Hepatic stellate cell (primary cell): ENCODE data around the gene SOBP.
"Not testable (repeated sequence)": the region's sequence is repeated elsewhere in the genome, so short reads cannot be mapped to it uniquely, and the experiment has no call there.

Experiments
- DNase-seq: peaks from one replicate; pipeline ENCODE4 v3.0.0; 2011; ENCODE audit warnings: low spot score

SOBP gene

DNA sequence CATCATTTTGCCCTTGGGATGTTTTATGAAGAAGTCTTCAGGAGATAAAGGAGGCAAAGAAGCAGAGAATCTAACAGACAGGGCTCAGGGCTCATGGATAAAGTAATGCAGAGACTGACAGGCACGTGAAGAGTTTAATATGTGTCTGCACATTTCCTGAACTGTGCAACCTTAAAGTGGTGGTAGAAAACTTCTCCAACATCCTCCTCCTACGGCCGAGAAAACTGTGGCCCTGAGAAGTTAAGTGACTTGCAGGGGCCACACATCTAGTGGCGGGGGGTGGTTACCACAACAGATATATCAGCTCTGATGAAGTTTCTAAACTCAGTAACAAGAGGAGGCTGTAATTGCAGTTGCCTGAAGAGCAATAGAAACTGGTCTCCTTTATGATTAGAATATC lies 61.0 kb downstream of the SOBP start:
- DNase-seq: no peak

DNA sequence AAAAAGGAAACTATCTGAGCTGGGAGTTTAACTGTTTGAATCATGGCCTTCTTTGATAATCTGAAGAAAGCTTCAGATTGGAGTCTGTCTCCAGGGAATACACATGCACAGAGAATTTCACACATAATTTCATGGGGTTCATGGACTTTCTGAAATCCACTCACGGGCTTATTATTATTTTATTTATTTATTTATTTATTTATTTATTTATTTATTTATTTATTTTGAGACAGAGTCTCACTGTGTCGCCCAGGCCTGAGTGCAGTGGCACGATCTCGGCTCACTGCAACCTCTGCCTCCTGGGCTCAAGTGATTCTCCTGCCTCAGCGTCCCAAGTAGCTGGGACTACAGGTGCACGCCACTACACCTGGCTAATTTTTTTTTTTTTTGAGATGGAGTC lies 63.2 kb downstream of the SOBP start:
- DNase-seq: not testable (repeated sequence)

DNA sequence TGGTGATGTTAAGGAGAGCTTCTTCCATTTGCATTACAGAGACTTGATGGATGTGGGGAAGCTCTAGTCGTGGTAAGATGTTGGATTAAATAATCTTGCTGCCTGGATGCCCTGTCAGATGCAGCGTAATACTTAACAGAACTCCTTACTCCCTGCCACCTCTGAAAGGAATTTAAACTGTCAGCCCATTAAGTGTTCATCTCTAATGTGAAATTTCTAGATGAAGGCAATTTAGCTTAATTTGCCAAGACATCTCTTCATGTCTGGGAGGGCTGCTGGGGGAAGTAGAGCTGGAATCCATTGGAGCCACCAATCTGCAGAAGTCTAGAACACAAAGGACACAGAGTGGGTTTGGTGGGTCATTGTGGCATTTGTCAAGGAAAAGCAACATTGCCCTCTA lies 64.4 kb downstream of the SOBP start:
- DNase-seq: no peak

DNA sequence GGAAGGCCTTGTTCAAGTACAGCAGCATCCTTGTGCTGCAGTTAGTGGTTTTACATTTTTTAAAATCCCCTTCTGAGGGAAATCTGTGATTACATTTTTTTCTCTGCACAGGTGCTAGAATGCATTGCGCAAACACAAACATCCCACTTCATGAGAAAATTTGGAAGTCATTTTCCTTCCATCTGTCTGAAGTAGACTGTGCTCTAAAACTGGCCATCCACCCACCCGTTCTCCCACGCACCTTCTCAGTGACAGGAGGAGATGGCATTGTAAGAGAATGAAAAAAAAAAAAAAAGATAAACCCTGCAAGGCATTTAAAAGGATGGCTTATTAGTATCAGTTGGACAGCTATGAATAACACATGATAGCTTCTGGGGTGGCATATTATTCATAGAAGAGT lies 65.0 kb downstream of the SOBP start:
- DNase-seq: no peak

DNA sequence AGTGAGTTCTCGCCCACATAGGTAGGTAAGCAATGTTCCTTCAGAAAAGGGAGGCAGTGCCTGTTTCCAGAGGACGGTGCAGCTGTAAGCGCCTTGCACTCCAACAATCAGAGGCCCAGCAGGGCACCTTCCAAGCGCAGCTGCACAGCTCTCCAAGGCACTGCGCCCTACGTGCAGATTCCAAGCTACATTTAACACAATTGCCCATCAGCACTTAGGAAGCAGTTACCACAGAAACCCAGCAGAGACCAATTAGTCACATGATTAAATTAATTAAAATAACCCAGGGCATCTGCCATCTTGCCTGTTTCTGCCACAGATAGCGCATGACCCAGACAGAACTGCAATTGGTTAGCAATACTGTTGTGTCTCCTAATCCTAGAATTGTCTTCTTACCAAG lies 65.5 kb downstream of the SOBP start:
- no peak for DNase-seq

DNA sequence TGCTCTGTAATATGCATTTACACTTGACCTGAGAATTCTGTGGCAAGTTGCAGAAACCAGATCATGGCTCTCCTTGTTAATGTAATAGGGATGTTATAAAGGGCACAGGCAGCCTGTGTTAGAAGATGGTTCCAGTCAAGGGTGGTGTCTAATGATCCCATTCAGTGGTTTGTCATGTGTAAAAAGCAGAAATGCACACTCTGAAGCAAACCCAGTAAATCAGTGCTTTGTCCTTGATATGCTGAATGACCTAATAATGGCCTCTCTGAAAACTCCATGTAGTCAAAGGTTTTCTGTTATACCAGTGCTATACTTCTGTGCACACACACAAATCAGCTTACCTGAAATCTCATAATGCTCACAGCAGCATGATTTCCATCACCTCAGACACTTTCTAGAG lies 66.2 kb downstream of the SOBP start:
- no peak for DNase-seq

DNA sequence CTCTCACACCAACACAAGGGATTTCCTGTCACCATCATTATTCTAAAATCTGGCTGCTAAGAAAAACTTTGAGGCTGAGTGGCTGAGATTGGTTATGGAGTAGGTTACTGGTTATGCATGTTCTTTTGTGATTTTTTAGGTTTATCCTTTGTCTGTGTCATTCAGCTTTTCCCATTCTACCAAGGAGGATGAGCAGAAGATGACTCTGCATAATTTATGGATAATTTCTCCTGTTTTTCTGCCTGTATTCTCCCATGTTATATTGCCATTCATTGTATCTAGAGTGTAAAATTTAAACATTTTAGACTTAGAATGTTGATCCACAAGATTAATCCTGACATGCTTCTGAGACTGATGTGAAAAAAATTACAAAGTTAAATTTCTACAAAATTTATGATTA lies 67.8 kb downstream of the SOBP start:
- no peak for DNase-seq

DNA sequence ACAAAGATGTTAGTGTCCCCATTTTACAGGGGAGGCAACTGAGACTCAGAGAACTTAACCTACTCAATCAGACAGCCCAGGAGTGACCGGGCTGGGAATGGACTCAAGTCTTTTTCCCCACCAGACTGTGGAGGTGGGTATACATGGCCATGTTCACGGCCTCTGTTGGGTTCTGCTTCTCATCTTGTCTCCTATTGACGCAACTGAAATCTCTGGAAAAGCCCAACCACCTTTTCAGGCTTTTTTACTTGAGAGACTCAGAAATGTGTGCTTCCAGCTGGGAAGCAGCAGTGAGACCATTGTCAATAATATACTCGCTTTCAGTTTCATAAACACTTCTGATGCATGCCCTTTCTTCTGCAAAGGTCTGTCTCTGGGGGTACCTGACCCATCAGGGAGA lies 70.7 kb downstream of the SOBP start:
- DNase-seq: peak; percentile 42

DNA sequence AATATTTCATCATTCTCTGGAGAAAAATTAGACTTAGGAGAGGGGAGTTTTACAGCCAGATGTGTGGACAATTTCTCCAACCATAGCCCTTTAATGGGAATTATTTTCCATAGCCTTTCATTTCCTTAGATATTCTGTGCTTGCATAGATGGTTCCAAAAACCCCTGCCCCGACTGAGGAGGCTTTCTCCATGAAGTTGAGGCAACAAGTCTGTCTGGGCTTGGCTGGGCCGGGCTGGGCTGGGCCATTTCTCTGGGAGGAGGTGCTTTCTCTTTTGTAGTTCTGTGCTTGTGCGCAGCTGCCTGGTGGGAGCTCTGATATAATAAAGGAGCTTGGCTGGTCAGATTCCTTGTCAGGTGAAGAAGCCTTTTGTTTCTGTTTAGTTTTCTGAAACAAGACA lies 71.4 kb downstream of the SOBP start:
- peak; percentile 10 for DNase-seq

DNA sequence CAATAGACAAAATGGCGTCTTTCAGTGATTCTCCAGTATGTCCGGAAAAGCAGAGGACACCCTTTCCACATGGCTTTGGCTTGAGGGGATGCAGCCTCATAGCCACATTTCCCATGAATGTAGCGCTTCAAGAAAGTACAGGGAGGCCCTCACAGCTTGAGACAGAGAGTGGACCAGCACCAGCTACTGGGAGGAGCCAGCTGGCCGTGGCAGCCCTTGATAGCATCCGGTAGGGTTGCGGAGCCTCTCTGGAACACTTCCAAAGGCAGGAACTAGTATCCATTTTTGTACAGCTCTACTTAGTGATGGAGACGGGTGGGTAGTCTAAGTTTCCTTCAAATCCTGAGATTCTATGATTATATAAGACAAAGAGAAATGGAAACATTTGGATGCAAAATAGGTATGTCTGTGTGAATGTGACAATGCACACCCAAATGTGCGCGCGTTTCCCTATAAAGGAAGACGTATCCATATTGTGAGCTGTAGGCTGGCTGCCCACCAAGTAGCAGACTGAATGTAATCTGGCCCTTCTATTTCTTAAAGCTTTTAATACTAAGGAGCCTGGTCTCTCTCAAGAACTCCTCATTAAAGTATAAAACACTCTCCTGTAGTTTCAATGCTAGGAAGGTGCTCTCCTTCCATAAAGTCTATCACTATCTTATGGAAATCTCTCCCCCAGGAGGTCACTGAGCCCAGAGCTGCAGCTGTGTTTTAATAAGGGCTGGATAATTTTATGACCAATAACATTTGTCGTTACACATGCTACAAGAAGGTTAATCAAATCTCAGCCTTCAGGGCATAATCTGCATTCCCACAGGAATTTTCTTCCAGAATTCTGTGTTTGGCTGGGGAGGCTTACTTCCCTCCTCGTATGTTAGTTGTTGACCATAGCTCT lies 74.0 kb downstream of the SOBP start:
- no peak for DNase-seq

DNA sequence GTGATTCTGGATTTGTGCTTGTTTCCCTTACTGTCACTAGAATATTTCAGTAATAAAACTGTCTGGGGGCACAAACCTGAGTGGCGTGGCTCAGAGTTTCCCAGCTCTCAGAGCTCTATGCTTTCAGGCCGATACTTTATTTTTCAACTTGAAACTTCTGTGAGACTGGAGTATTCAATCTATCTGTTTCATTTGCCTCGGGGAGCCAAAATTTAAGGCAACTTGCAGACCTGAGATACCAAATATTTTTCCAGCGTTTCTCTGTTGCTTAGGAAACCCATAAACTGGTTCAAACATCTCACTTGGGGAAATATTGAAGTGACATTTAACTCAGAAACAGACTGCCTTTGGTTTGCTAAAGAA lies 74.7 kb downstream of the SOBP start:
- no peak for DNase-seq

DNA sequence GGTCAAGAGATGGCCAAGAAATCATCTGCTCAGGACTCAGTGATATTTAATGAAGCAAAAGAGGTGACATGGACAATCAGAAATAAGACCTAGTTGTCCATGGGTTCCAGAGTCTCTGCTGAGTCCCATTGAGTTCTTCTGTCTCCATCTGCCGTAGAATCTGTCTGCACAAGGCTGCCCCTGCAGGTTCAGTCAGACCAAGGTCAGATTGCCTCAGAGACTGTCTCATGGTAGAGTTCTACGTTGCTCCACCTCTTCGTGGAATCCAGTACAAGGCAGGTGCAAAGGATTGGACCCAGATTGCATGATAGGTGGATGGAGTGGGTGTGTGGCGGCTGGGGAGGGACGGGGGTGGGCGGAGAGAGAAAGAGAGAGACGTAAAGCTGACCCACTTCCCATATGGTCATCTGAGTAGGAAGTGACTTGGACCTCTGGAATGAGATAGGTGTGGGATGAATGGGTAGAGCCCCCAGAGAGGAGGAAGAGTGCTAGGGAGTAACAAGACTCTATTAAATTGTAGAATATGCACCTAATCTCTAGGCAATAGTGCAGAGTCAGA lies 75.3 kb downstream of the SOBP start:
- no peak for DNase-seq

DNA sequence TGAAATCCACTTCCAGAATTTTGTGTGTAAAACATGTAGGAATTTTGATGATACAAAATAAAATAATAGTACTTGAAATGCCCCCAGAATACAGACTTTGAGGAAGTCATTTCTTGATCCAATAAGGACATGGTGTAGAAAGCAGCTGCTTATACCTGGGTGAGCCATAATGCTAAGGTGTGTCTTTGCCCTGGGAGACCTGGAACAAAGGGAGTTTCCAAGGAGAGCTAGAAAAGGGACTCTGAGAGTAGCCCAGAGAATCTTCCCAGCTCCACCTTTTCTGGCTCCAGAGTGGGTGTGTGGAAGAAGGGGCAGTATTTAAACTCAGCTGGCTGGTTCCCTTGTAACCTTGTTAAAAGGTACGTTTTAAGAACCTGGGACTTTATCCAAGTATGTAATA lies 77.7 kb downstream of the SOBP start:
- no peak for DNase-seq

DNA sequence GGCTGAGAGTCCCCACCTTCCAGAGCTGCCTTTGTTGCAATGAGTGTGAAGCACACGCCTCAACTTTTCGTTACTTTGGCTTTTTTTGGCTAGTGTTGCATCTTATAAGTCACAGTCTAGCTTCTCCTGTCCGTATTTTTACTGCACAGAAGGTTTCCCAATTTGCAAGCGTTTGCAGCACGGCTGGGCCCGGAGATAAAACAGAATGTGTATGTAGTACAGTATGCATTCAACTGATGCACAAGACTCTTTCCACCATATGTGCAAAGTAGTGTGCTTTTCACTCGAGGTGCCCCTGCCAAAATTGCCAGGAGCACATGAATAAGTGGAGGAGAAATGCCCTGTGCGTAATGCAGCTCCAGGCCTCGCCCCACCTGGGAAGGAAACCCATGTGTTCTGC lies 79.6 kb downstream of the SOBP start:
- DNase-seq: no peak

DNA sequence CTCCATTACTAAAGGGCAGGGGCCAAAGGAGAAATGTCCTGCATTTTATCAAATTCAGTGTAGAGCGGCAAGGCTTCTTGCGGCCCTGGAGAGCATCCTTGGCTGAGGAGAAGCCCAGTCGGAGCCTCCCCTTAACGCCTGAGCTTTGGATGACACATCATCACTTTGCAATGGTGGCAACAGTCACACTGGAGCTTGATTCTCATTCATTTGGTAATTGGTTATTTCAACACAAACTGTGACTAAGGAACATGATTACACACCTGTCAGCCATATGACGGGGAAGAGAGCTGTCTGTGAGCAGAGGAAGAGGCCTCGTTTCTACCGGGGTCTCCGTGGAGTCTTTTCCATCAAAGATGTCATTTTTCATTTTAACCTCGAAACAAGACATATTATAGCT lies 81.4 kb downstream of the SOBP start:
- DNase-seq: no peak

DNA sequence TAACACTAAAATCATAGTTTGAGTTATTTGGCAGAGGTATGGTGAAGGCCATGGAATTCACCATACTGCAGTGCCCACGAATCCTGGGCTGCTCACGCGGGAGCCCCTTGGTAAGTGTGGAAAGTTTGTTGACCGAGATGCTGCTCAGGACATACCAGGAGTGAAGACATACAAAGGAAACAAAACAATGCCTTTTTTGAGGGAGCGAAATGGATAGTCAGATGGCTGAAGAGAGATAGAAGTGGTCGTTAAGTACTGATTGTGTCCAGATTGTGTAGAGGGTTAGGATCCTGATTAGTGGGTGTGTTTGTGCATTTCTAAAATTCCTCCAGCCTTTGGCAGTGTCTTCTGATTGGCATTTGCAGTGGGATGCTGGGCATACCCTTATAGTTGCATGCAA lies 83.0 kb downstream of the SOBP start:
- no peak for DNase-seq

DNA sequence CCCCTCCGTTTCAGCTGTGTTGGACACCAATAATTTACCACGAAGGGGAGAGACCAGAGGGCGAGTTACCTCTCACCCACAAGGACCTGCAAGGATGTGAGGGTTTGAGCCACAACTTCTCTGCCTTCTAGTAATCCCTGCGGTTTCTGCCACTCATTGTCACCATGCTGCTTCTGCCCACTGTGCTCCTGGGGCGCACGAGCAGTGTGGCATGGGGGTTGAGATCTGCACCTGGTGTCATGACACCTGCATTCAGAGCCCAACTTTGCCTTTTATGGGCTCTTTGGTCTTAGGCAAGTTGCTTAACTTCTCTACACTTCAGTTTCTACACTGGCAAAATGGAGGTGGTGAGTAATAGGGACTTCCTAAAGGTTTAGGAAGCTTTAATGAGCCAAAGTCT lies 84.9 kb downstream of the SOBP start:
- no peak for DNase-seq

DNA sequence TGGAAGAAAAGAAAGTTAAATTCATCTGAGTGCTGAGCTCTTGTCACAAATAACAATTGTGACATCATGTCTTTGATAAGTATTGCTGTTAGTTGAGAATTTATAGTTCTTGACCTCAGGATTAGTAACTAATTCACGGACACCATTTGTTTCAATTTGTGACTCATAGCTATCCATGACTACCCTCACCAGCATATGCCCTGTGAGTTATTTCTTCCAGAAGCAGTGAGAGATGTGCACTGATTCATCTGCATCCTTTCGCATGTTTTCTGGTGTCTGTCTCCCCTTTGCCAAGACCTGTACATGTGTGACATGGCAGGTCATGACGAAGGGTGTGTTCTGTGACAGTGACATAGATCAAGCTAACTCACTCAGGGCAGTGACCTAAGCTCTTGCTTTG lies 86.9 kb downstream of the SOBP start:
- peak; percentile 22 for DNase-seq

DNA sequence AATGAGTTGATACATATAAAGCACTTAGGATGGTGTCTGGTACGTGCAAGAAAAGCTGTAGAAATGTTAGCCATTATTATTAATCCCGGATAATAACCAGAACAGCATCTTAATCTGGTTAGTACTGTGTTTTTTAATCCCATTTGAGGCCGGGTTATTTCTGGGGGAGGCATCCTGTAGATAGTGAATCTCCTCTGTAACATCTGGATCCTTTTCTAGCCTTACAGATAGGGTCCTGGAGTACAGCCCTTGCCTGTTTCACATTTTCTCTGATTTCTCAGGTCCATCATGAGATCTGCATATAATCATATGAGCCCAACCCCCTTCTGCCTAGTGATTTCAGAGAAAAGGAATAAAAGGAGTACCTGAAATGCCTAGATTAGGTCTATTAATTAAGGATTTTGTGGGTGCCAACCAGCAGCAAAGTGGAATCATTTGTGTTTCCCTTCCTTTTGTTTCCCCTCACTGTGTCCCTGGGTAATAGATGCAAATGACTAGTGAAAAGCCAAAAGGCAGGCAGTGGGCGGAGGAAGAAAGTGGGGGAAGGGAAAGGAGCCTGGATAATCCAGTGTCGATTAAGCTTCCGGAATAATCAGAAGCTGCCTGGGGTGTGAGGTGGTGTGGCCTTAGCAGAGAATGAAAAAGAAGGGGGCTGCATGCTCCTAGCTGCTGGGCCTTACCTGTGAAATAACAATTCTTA lies 88.9 kb downstream of the SOBP start:
- DNase-seq: no peak

DNA sequence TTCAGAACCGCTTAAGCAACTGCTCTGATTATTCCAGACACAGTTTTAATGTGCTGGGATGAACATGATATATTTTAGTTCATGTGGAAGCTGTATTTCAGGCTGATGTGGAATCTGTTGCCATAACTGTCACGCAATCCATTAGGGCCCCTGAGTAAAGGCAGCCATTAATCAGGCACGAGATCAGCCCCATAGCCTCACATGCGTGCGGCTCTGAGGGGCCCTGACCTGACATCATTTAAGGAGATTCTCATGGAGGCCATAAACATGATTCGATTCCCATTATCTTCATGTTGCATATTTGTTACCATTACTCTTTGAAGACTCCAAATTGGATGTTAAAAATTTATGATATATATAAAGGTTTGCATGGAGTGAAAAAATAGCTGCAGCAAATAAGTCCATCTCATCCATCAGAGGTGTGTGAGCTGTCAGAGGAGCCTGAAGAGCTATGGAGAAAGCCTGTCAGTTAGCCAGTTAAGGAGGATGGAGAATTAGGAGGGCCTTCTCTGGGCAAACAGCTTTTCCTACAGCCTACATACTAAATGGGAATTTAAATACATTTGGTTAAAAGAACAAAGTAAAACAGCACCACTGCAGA lies 89.6 kb downstream of the SOBP start:
- DNase-seq: no peak

DNA sequence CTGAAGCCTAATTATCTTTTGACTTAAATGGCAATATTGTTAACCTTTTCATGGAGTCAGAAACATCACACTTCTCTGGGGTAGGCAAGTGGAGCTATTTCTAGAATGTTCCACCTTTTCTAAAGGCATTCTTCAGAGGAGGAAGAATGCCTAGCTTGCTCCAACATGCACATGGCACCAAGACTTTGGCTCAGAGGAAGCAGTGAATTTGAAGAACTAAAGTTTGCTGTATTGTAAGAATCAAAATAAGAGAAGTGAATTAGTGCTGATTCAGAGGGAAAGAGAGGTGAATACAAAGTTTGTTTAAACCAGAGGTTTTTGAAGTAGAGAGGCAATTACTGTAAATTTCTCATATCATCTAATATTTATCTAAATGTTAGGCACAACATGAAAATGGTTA lies 92.2 kb downstream of the SOBP start:
- DNase-seq: no peak

DNA sequence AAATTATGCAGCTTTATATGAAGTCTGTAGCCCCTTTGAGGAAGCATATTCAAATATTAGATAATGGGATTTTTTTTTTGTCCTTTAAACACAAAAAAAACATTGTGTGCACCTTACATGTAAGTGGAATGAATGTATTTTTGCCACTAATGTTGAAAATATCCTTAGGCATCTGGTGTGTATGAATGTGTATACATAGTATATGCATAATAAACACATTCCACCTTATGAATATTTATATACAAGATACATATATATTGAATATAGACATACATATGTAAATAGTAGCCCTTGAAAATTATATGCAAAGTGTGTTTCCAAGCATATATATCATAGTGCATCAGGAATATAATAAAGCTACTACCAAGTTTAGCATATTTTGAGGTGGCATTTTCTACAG lies 94.8 kb downstream of the SOBP start:
- DNase-seq: no peak

DNA sequence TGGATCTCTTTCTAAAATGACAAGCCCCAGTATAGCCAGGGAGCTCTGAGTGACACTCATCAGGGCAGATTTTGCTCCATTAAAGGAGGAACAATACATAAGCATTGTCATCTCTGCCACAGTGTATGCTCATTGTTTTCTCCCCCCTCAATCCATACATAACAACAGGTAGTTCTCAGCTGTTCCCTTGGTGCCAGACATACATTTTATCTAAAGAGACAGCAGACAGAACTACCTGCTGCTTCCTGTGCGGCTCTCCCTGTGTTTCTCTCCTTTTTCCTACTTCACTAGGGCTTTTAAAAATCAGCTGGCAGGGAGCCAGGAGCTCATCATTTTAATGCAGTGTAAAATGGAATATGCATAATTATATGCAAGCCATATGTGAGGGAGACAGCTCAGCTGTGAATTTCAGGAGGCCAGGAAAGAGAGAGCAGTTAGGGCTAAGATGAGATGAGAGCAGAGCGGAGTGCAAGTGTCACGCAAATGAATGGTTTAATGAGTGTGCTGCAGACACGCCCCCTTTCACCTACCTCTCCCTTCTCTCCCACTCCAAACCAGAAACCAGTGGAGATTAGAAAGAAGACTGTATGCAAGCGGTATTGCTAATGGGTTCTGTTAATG lies 96.0 kb downstream of the SOBP start:
- DNase-seq: no peak
